GM18508 (cell line): ENCODE results near the gene CAMK4.
A peak's percentile ranks its signal among the peaks of the same experiment; 100 is the strongest.
"Not testable (repeated sequence)": the region's sequence is repeated elsewhere in the genome, so short reads cannot be mapped to it uniquely, and the experiment has no call there.

Experiments
- ATAC-seq: cut with Tn5 transposase; IDR thresholded peaks from one replicate; pipeline ENCODE4 v1.9.1; 2021; ENCODE audit warnings: moderate number of reproducible peaks; ENCODE audit not compliant: insufficient read depth, unreplicated experiment

CAMK4 gene

GRCh38 chr5:111299831-111300432 is 75.7 kb downstream of the CAMK4 start:
- no peak for ATAC-seq

GRCh38 chr5:111301264-111301663 is 77.1 kb downstream of the CAMK4 start:
- no peak for ATAC-seq

- not testable (repeated sequence) for ATAC-seq
Observed at GRCh38 chr5:111302043-111302442, 77.9 kb downstream of the CAMK4 start.

GRCh38 chr5:111308951-111309350 is 84.8 kb downstream of the CAMK4 start:
- ATAC-seq, result no peak

- ATAC-seq, result no peak
Observed at GRCh38 chr5:111309384-111309783, 85.2 kb downstream of the CAMK4 start.

GRCh38 chr5:111310711-111311620 is 86.8 kb downstream of the CAMK4 start:
- no peak for ATAC-seq

- ATAC-seq, result no peak
Observed at GRCh38 chr5:111311666-111312065, 87.5 kb downstream of the CAMK4 start.

- ATAC-seq, result no peak
Observed at GRCh38 chr5:111313017-111313724, 89.0 kb downstream of the CAMK4 start.

GRCh38 chr5:111320953-111321352 is 96.8 kb downstream of the CAMK4 start:
- no peak for ATAC-seq

GRCh38 chr5:111321376-111321775 is 97.2 kb downstream of the CAMK4 start:
- ATAC-seq, result no peak

- no peak for ATAC-seq
Observed at GRCh38 chr5:111326551-111326950, 102.4 kb downstream of the CAMK4 start.

GRCh38 chr5:111337133-111337532 is 112.9 kb downstream of the CAMK4 start:
- ATAC-seq, result no peak

- peak; percentile 78 for ATAC-seq
Observed at GRCh38 chr5:111337688-111338087, 113.5 kb downstream of the CAMK4 start.

GRCh38 chr5:111345731-111346130 is 121.5 kb downstream of the CAMK4 start:
- ATAC-seq, result no peak

GRCh38 chr5:111347021-111347420 is 122.8 kb downstream of the CAMK4 start:
- no peak for ATAC-seq

- no peak for ATAC-seq
Observed at GRCh38 chr5:111348661-111349329, 124.6 kb downstream of the CAMK4 start.

GRCh38 chr5:111349429-111349828 is 125.2 kb downstream of the CAMK4 start:
- no peak for ATAC-seq

GRCh38 chr5:111353035-111353434 is 128.9 kb downstream of the CAMK4 start:
- ATAC-seq, result no peak

GRCh38 chr5:111358726-111359125 is 134.5 kb downstream of the CAMK4 start:
- ATAC-seq, result not testable (repeated sequence)

GRCh38 chr5:111360173-111360572 is 136.0 kb downstream of the CAMK4 start:
- ATAC-seq, result no peak

GRCh38 chr5:111364992-111365391 is 140.8 kb downstream of the CAMK4 start:
- ATAC-seq, result no peak
